ENCODE measurements around the gene DNM3.
"Not testable (repeated sequence)": the region's sequence is repeated elsewhere in the genome, so short reads cannot be mapped to it uniquely, and the experiment has no call there.

The DNM3 gene

DNA sequence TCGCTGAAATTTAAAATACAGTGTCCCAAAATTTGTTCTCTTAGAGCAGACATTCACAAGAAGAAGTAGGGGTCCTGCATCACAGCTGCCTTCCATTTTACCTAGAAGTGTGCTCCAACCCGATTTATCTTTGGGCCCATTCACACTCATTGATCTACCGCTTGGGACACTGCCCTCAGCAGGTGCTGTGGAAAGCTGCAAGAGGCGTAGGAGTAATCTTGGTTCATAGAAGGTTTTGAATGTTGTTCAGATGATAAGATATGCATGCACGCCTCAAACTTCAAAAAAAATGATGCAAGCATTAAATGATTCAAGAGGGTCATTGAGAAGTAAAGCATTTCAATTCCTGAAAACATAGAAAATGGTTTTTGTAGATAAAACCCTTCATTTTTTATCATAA is 560.6 kb downstream of the DNM3 start:
- DNase-seq: no peak

DNA sequence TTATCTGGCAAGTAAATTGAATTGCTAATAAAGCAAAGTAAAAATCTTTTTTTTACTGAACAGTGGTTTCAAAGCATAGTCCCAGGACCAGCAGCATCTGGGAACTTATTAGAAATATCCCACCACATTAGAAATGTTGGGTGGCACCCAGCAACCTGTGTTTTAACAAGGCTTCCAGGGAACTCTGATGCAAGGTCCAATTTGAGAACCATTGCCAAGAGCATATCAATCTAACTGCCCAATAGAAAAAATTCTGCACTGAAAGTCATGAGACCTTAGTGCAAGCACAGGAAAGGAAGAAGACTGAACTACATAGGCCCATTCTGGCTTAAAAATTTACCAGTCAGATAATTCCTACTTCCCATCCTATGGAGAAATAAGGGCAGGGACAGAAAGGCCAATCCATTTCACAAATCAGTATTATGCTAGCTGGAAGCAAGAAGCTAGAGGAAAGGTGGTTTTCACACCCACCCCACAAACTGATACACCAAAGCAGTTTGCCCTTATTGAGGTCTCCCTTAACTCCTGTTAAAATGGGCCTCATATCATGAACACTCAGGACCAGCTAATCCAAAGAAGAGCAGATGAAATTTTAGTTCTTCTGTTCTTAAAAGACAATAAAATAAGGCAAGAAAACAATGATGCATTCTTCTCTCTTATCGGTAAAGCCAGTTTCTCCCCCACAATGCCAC is 561.7 kb downstream of the DNM3 start:
- no peak for DNase-seq

DNA sequence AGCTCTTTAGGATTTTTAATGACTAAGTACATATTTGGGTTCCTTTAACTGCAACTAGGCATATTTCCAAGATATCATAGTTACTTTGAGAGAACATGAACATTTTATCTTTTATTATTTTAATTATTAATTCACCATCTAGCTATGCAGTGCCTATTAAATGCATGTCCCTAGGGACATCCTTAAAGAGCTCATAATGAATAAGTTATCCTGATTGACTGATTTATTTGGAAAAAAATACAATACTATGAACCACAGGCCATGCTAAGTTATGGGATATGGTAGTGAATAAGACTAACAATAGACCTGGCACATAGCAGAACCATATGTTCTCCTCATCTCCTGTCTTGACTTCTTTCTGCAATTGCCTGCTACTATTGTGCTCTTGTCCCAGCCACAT is 562.8 kb downstream of the DNM3 start:
- DNase-seq: no peak

DNA sequence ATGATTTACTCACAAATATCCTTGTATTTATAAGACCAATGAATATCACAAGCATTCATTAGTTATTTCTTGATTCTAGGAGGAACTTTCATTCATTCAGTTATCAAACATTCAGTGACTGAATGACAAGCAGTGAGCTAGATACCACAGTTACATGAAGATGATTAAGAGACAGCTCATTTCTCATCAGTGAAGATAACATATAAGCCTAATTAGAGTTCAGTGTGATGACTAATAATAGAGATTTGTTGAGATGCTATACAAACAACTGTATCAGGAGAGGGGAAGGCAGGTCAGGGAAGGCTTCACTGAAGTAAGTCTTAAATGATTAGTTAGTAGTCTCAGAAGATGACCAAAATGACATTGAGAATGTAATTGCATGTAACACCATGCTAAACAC is 564.6 kb downstream of the DNM3 start:
- DNase-seq: no peak

DNA sequence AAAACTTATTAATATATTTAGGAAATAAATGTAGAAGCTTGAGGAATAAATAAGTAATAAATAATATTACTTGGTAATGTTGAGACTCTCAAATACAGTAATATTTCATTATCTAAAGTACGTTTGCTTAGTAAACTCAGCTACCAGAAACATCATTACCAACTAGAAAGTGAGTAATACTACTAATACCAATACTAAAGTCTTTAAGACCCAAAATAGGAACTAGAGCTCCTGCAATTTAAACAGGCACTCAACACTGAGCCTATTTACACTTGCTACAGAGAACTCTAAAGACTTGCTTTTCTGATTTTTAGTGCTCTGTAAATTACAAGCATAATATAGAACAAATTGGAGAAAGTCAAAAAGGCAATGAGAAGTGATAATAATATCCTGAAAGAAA is 565.7 kb downstream of the DNM3 start:
- no peak for DNase-seq

DNA sequence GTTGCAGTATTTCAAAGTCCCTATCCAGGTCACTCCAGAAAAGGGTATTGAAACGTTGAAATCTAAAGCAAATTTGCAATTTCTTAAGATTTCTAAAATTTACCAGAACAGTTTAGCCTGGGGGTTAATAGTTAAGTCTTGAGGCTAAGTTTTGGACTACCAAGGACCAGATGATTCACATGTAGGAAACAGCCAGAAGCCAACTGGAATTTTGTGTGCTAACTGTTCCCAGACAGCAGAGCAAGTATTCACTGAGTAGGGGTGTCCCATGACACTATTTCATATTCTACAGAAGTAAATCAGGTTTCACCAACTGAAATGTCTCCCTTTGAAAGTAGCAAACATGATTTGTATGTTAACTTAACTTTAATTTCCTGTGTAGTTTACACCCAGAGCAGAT is 567.7 kb downstream of the DNM3 start:
- DNase-seq: no peak

DNA sequence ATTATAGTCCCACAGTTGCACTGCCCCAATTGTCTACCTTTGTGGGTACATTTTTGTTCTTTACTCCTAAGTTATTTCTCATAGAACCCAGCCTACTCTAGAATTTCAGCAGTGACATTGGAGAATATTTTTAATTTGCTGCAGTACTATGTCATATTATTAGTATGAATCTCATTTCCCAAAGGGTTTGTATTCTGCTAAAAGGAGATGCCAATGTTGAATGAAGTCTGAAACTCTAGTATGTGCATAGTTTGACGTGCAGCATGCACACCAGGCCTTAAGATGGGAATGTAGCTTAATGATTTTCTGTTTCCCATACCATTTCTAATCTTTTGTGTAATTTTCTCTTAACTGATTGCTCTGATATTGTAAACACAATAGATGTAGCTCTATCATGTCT is 568.7 kb downstream of the DNM3 start:
- no peak for DNase-seq

DNA sequence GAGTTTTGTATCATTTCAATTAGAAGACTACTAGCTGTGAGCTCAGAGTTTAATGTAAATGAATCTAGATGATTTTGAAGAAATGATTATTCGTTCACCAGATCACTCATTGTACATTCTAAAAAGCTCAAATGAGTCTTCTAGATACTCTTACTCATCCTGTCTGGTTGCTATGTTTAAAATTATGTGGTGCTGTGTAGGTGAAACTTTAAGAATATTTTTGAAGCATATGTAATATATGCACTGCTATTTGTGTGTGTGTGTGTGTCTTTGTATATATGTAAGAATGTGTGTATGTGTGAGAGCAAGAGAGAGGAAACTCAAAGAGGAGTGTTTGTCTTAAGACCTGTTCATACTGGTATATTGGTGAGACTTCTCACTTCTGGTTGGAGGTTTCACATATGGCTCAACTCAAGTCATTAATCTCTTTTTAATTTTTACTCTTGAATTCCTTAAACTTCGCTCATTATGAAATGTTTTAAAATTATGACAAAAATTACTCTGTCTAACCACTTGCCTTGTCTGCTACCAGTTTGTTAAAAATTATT is 570.6 kb downstream of the DNM3 start:
- no peak for DNase-seq

DNA sequence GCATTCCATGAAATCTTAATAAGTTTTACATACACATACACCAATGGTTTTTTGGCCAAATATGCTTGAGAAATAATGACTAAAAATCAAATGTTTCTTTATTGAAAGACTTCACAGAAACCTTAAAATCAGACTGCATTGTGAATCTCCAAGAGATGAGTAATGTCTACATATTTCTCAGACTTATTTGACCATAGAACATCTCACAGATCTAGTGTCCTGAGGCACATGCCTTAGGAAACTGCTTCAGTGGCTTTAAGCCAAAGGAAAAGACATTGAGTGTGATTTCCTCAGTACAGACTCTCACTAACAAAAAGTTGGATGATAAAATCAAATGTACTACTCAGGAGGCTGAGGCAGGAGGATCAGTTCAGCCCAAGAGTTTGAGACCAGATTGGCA is 573.0 kb downstream of the DNM3 start:
- DNase-seq: no peak

DNA sequence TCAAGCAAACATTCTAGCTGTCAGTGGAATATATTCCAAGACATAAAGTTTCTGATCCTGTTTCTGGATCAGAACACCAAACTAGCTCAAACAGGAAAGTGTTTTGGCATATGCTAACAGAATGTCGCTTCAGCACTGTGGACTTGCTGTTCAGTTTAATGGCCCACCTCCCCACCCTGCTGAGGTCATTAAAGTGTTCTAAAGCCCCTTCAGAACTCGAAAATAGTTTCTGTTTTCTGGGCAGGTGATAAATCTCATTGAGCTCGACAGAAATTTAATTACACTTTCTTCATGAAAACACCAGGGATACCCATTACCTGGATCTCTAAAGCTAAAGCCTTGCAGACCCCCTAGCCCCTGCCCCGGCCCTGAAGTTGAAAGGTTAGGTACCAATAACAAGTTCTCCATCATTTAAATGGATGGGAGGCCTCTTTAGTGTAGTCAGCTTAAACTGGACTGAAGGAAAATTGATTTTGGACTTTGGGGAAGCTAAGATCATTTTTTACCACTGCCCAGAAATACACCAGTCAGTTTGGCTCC is 575.3 kb downstream of the DNM3 start:
- DNase-seq: no peak

DNA sequence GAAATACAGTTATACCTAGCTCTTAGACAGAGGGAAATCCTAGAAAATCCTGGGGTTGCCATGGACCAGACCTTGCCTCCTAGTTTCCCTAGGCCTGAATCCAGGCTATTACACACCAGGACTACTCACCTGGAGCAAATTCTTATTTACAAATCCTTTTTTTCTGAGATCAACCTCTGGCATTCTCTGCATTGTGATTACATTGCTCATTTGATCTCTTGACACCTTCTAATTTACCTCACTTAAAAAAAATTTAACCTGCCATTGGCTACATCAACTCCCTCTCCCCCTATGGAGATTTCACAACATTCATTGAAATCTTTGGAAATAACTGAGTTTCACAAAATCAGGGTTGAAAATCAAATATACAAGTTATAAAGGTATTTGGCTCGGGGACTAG is 576.3 kb downstream of the DNM3 start:
- DNase-seq: no peak

DNA sequence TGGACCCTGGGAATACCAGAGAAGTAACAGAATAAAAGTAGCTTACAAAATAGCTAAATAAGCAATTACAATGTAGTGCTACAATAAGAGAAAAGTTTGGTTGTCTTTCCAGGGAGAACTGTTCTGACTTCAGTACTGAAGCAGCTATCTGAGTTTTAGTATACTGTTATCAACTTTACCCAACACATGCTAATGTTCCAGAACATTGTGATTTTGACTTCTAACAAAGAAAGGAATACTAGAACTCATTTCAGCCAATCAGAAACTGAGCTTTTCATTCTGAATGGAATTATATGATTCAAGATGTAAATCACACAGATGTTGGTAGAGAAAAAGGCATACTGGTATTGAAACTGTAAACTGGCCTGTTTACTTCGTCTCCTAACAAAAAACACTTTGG is 579.1 kb downstream of the DNM3 start, which contains the start of gene C1orf105:
C1orf105 (plus strand) TSS at position 301 of the 400 bp plus-strand sequence. CDS start 201 bp downstream, outside the sequence.
- DNase-seq: no peak

DNA sequence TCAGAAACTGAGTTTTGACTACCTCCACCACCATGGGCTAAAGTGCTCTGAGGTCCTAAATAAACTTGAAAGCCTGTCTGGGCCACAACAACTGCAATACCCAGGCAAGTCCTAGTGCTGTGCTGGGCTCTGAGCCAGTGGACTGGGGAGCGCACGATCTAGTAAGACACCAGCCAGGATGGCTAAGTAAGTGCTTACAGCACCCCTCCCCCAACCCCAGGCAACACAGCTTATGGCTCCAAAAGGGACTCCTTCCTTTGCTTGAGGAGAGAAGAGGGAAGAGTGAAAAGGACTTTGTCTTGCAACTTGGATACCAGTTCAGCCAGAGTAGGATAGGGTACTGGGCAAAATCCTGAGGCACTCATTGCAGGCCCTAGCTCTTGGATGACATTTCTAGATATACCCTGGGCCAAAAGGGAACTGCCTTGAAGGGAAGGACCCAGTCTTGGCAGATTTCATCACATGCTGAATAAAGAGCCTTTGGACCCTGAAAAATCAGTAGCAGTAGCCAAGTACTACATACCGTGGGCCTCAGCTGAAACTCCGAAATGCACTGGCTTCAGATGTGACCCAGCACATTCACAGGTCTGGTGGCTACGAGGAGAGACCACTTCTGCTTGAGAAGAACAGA is 580.8 kb downstream of the DNM3 start:
- DNase-seq: no peak

DNA sequence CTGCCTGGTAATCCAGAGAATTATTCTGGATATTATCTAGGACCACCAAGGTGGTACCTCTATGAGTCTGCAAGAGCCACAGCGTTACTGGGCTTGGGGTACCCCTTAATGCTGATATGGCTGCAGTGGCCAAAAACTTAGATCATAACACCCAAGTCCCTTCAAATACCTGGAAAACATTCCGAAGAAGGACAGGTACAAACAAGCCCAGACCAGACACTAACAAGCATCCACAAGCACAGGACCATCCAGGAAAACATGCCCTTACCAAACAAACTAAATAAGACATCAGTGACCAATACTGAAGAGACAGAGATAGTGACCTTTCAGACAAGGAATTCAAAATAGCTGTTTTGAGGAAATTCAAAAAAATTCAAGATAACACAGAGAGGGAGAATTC is 582.0 kb downstream of the DNM3 start:
- DNase-seq: no peak

DNA sequence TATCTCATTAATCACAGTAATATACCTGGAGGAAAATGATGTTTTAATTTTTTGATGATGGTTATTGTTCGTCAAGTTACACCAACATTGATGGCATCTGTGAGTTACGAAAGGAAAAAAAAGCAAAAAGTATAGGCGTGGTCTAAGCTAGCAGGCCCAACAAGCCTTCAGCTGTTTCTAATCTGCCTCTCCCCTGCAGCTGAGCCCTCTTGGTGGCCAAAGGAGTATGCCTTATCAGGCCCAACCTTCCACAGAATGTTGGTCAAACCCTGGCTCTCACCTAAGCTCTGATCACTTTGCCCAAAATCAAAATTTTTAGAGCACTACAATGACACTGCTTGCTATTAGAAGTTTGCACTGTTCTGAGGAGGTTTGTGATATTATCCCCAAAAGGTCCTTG is 584.0 kb downstream of the DNM3 start:
- DNase-seq: no peak

DNA sequence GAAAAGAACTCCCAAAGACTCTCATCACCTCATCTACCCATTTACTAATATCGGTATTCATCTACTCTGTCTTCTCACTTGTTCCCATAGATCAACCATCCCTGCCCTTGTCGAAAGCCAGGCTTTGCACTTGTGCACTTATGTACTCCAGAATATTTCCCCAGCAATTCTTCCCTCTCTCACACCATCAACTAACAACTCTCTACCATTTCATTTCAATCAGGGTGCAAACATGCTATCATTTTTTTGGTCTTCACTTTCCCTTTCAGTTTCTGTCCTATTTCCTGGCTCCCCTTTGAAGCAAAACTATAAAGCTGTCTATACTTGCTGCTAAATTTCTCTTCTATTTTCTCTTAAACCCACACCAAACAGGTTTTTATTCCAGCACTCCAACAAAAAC is 585.9 kb downstream of the DNM3 start:
- no peak for DNase-seq

DNA sequence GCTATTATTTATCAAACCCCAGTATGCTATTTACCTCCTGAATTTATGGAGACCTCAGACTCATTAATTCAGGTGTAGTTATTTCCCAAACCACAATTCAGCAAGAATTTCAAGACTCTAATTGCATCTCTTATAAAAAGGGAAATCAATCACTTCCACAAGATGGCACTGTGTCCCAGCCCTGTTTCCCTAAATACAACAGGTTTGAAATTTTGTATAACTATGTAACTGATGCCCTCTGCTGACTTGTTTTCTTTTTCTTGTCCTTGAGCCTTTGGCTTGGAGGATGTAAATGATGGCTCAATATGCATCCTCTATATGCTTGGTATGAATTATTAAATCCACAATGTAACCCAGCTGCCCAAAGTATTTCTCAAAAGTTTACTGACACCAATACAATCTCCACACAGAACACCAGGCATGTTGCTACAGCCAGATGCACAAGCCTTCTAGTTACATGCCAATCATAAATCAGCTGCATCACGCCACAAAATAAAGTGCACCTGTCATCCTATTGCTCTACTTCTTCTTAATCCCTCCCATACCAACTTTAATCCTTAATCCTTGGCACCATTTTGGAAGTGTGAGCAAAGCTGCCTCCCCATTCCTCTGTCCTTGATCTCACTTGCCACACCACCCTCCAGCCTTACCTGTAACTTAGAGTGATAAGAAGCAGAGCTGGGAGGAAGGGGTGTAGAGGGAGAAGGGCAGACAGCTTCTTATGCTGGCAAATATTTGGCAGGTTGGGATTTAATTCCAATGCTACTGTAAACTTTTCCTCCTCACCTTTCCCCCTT is 588.2 kb downstream of the DNM3 start:
- DNase-seq: peak; percentile 92

DNA sequence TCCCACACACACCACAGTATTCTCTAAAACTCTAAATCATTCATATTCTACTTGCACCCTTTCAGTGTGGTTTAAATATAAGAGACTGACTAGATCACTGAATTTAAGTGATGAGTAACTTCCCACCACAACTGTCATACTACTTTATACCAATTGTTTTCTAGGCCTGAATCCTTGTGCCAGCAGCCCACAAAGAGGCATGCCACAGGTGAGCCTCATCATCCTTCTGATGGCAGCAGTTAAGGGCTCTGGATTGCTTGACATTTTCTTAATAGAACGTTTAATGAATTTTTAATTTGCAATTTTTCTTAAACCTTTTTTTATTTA is 588.8 kb downstream of the DNM3 start:
- no peak for DNase-seq

DNA sequence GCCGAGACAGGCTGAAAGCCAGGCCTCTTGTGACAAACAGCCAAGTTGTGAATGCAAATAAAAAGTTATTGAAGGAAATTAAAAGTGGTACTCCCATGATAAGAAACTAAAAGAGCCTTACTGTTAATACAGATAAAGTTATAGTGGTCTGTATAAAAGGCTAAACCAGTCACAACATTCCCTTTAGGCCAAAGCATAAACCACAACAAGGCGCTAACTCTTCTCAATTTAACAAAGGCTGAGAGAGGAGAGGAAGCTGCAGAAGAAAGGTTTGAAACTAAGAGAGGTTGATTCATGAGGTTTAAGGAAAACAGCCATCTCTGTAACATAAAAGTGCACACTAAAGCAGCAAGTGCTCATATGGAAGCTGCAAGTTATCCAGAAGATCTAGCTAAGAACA is 589.9 kb downstream of the DNM3 start:
- no peak for DNase-seq

DNA sequence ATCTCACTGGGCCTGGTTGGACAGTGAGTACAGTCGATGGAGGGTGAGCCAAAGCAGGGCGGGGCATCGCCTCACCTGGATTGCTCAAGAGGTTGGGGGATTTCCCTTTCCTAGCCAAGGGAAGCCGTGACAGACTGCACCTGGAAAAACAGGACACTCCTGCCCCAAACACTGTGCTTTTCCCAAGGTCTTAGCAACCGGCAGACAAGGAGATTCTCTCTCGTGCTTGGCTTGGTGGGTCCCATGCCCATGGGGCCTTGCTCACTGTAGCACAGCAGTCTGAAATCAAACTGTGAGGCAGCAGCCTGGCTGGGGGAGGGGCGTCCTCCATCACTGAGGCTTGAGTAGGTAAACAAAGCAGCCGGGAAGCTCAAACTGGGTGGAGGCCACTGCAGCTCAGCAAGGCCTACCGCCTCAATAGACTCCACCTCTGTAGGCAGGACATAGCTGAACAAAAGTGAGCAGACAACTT is 590.5 kb downstream of the DNM3 start:
- no peak for DNase-seq

DNA sequence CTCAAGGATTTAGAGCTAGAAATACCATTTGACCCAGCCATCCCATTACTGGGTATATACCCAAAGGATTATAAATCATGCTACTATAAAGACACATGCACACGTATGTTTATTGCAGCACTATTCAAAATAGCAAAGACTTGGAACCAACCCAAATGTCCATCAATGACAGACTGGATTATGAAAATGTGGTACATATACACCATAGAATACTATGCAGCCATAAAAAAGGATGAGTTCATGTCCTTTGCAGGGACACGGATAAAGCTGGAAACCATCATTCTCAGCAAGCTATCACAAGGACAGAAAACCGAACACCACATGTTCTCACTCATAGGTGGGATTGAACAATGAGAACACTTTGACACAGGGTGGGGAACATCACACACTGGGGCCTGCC is 595.9 kb downstream of the DNM3 start:
- DNase-seq: not testable (repeated sequence)

DNA sequence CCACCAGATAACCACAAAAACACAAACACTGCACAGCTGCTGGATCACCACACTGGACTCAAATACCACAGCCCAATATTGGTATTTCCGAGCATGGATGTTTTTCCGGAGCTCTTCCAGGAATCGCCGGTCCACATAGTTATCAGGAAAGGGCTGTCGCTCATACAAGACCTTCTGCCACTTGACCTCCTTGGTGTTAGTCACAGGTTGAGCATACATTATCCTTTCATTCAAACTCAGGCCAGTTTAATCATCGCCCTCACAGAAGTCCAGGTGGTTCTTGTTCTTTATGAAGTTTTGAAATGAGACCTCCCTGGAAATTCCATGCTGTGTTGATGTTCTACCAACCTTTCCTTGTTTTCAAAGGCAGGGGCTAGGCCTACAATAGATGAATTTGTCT is 601.1 kb downstream of the DNM3 start:
- DNase-seq: no peak

DNA sequence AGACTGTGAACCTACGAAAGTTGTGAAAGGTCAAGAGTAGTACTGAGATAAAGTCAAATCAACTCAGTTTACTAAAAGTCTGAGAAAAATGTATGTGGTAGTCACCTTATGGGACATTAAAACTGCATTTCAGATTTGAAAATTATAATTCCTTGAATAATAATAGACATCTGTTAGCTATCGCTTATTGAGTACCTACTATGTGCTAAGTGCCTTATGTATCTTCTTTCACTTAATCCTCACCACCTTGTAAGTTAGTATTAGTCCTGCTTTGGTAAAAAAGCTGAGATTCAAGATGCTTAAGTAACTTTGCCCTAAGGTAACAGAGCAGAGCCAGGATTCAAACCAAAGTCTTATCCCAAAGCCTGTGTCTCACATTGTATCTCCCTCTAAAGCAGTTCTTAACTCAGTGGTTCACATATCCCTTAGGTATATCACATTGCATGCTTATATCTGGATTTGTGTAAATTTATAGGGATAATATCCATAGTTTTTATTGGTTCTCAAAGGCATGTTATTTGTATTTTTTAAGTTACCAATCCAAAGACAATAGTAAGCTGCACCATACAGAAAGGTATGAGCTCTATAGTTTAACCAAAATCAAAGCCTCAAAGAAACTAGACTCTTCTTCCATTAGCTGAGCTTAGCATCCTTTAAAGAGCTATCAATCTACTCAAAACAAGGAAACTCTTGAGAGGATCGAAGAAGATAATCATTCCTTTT is 601.7 kb downstream of the DNM3 start:
- no peak for DNase-seq
